Measurements from ENCODE around the gene ITGA1.
"Not testable (repeated sequence)": the region's sequence is repeated elsewhere in the genome, so short reads cannot be mapped to it uniquely, and the experiment has no call there.

The ITGA1 gene

GRCh38 chr5:52950686-52951085, 163.0 kb downstream of the ITGA1 start:
- H3K27ac ChIP-seq: no peak overlapping the region
- no peak for TF ChIP-seq CTCF (conservative IDR thresholded peaks at IDR 0.05)

- H3K27ac ChIP-seq: no peak overlapping the region
- no peak for TF ChIP-seq CTCF (conservative IDR thresholded peaks at IDR 0.05)
Observed at GRCh38 chr5:52952483-52952882, 164.8 kb downstream of the ITGA1 start.

GRCh38 chr5:52956014-52956413, 168.3 kb downstream of the ITGA1 start:
- no peak for TF ChIP-seq CTCF (conservative IDR thresholded peaks at IDR 0.05)
- H3K27ac ChIP-seq: no peak overlapping the region

GRCh38 chr5:52956915-52957747, 169.4 kb downstream of the ITGA1 start:
- H3K27ac ChIP-seq: no peak overlapping the region
- no peak for TF ChIP-seq CTCF (conservative IDR thresholded peaks at IDR 0.05)

- TF ChIP-seq CTCF (conservative IDR thresholded peaks at IDR 0.05): no peak
- H3K27ac ChIP-seq: no peak overlapping the region
Observed at GRCh38 chr5:52961274-52961681, 173.6 kb downstream of the ITGA1 start.

- TF ChIP-seq CTCF (conservative IDR thresholded peaks at IDR 0.05): no peak
- no peak overlapping the region for H3K27ac ChIP-seq
Observed at GRCh38 chr5:52963636-52964035, 175.9 kb downstream of the ITGA1 start.

- no peak for TF ChIP-seq CTCF (conservative IDR thresholded peaks at IDR 0.05)
Observed at GRCh38 chr5:52964138-52964537, 176.4 kb downstream of the ITGA1 start.

GRCh38 chr5:52976157-52976556, 188.4 kb downstream of the ITGA1 start:
- H3K27ac ChIP-seq: not testable (repeated sequence)

More at GRCh38 chr5:52964138-52964537, 176.4 kb downstream of the ITGA1 start:
- H3K27ac ChIP-seq: no peak overlapping the region
